Mammary epithelial cell (primary cell): ENCODE measurements around the gene ACOX3.

Experiments used
- CTCF ChIP-seq, 2 donors: IDR thresholded peaks in 1 of 2; conservative IDR thresholded peaks in 1 of 2; 2 replicates each; pipeline ENCODE4 v1.5.1; 2011 to 2012; ENCODE audit warnings: inconsistent platforms in 2 of 2, low read length in 2 of 2, mild to moderate bottlenecking in 2 of 2, control low read depth in 1 of 2, low read depth in 1 of 2; ENCODE audit not compliant: insufficient read depth in 1 of 2; ENCODE audit errors: extremely low read depth in 1 of 2
- EZH2 ChIP-seq: IDR thresholded peaks from 2 replicates; pipeline ENCODE4 v1.6.1; 2012; ENCODE audit warnings: low read length, inconsistent platforms, borderline replicate concordance

DNA sequence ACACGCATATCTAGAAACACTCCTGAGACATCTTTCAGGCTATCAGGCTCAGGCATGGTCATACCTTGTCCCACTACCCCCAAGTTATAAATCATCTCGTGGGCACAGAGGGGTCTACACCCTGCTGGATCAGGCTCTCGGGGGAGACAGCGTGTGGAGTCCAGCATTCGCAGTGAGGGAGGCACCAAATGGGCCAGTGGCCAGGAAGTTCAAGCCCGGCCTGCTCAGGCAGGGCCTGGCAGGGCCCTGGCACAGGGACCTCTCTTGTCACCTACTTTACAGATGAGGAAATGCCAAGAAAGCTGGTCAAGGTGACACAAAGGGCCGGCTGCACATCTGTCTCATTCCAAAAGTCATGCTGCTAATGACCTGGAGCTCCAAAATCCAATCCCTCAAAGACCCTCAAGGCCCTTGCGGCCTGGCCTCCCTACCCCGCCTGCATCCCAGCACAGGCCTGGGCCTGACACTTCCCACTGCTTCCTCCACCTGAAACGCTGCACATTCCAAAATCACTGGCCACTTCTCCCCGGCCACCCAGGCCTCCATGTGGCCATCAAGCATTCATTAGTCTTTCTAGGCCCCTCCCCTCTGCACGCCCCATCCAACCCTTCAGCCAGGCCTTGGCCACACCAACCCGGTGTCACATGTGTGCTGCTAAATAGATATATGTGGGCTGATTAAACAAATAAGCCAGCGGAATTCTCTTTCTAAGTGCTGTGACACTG is 35.6 kb downstream of the ACOX3 start:
- no peak for TF ChIP-seq EZH2
- TF ChIP-seq CTCF (conservative IDR thresholded peaks at IDR 0.05 in 1 of 2, IDR thresholded peaks at IDR 0.05 in 1 of 2; ENCODE audit: extremely low read depth in 1 of 2, insufficient read depth in 1 of 2, low read depth in 1 of 2, low read length in 2 of 2), result no peak
